Peyer's patch (tissue), 4 donors: ENCODE data around the gene ZNF628.

Experiments used
- POLR2A ChIP-seq, 2 donors: fragments of 450-650 bp; IDR thresholded peaks; one replicate each; pipeline ENCODE4 v1.5.1; 2017; ENCODE audit warnings: antibody characterized with exemption in 2 of 2, mild to moderate bottlenecking in 2 of 2, moderate library complexity in 2 of 2
- TF ChIP-seq, protein P1 (sequence below), 6 experiments: fragments of 450-650 bp in 4 of 6; fragments of 200-600 bp in 2 of 6; sonication (generic) in 1 of 6; IDR thresholded peaks; one replicate each; pipeline ENCODE4 v1.5.1; 2017 to 2019; ENCODE audit warnings: antibody characterized with exemption in 6 of 6, mild to moderate bottlenecking in 3 of 6, moderate library complexity in 1 of 6

DNA sequence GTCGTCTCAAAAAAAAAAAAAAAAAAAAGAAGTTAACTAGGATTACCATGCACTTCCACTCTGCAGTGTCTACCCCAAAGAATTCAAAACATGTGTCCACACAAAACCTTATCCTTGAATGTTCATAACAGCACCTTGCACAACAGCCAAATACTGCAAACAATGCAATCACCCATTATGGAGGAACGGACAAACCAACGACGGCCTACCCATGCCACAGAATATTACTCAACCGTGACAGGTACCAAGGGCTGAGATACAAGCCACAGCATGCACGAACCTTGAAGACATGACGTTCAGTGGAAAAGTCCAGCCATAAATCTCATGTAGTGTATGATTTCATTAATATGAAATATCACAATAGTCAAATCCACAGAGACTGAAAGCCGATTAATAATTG lies 30.4 kb upstream of the ZNF628 start:
- TF ChIP-seq POLR2A (IDR thresholded peaks at IDR 0.05), result no peak
- TF ChIP-seq, protein P1, sequence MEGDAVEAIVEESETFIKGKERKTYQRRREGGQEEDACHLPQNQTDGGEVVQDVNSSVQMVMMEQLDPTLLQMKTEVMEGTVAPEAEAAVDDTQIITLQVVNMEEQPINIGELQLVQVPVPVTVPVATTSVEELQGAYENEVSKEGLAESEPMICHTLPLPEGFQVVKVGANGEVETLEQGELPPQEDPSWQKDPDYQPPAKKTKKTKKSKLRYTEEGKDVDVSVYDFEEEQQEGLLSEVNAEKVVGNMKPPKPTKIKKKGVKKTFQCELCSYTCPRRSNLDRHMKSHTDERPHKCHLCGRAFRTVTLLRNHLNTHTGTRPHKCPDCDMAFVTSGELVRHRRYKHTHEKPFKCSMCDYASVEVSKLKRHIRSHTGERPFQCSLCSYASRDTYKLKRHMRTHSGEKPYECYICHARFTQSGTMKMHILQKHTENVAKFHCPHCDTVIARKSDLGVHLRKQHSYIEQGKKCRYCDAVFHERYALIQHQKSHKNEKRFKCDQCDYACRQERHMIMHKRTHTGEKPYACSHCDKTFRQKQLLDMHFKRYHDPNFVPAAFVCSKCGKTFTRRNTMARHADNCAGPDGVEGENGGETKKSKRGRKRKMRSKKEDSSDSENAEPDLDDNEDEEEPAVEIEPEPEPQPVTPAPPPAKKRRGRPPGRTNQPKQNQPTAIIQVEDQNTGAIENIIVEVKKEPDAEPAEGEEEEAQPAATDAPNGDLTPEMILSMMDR (IDR thresholded peaks at IDR 0.05), result no peak
